Colonic mucosa (tissue), 4 donors: ENCODE measurements around the gene DDIT3. TPM values are rescaled to one million over a fixed set of nuclear protein-coding genes. Genes with fewer than 3 reads are reported as not detected.
"Not testable (repeated sequence)": the region's sequence is repeated elsewhere in the genome, so short reads cannot be mapped to it uniquely, and the experiment has no call there.

Experiments used
- DNase-seq: peaks from one replicate; pipeline ENCODE4 v3.0.0-alpha.2; 2020
- H3K27ac ChIP-seq: fragments of 200-600 bp; one replicate; pipeline ENCODE4 v1.8.0; 2021
- H3K27me3 ChIP-seq: fragments of 200-600 bp; one replicate; pipeline ENCODE4 v1.8.0; 2021
- H3K36me3 ChIP-seq: fragments of 200-600 bp; one replicate; pipeline ENCODE4 v1.8.0; 2021
- H3K4me1 ChIP-seq: fragments of 200-600 bp; one replicate; pipeline ENCODE4 v1.8.0; 2021; ENCODE audit warnings: mild to moderate bottlenecking
- H3K4me3 ChIP-seq: fragments of 200-600 bp; one replicate; pipeline ENCODE4 v1.8.0; 2021
- H3K9ac ChIP-seq, 2 donors: one replicate each; pipeline ENCODE4 v1.7.0; 2013; ENCODE audit warnings: control low read depth in 2 of 2, low read depth in 2 of 2, low read length in 2 of 2
- H3K9me3 ChIP-seq: fragments of 200-600 bp; one replicate; pipeline ENCODE4 v1.8.0; 2021
- intact Hi-C: fragments of 100-400 bp; cut with DNase I; formaldehyde crosslinking; loops from one replicate; pipeline ENCODE4 v1.14.1; 2022
- total RNA-seq, 2 donors: library from RNA; stranded (reverse); fragmentation: NEBNext Ultra II Directional in 1 of 2; extraction: Animal tissue kit (Norgen Biotek cat#: 25700) in 1 of 2; gene quantifications; one replicate each; pipeline ENCODE4 v1.2.1, GENCODE V29; 2021
- TF ChIP-seq, protein P1 (sequence below): fragments of 200-600 bp; IDR thresholded peaks from one replicate; pipeline ENCODE4 v1.8.0; 2022; ENCODE audit warnings: antibody characterized with exemption, mild to moderate bottlenecking
- donor health status: healthy.
- donor health status: DM: no; HTN: no; CAD: no.
- donor health status: DM: no; HTN: no; CAD: no.

The DDIT3 gene
- total RNA-seq, 2 donors from 2014 or later: 17.5 to 22.8 TPM

DNA sequence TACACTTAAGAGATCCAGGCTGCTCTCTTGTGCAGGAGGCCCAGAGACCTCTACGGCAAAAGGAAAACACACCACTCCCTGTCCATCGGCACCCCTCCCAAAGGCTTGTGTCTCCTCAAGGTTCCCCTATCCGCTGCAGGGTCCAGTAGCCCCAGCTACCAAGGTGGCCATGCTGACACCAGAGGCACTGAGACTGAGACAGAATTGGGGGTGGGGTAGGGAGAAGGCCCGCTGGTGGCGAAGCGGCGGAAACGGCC lies 590 bp downstream of the DDIT3 start:
- H3K4me1 ChIP-seq: peaks cover 32% of the 10 kb centered on the region
- peaks cover 18% of the 10 kb centered on the region for H3K36me3 ChIP-seq
- TF ChIP-seq, protein P1, sequence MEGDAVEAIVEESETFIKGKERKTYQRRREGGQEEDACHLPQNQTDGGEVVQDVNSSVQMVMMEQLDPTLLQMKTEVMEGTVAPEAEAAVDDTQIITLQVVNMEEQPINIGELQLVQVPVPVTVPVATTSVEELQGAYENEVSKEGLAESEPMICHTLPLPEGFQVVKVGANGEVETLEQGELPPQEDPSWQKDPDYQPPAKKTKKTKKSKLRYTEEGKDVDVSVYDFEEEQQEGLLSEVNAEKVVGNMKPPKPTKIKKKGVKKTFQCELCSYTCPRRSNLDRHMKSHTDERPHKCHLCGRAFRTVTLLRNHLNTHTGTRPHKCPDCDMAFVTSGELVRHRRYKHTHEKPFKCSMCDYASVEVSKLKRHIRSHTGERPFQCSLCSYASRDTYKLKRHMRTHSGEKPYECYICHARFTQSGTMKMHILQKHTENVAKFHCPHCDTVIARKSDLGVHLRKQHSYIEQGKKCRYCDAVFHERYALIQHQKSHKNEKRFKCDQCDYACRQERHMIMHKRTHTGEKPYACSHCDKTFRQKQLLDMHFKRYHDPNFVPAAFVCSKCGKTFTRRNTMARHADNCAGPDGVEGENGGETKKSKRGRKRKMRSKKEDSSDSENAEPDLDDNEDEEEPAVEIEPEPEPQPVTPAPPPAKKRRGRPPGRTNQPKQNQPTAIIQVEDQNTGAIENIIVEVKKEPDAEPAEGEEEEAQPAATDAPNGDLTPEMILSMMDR: no peak
- H3K27me3 ChIP-seq: no peaks in the 10 kb centered on the region
- H3K27ac ChIP-seq: peak overlapping the region; percentile 91
- no peak for DNase-seq
- H3K9ac ChIP-seq: peak overlapping the region; percentile 89 to 100
- no peaks in the 10 kb centered on the region for H3K9me3 ChIP-seq
- intact Hi-C loops: loop anchor here (5.0 kb wide), 1 partner anchor 328 kb away; the partner anchor contains the start of gene CTDSP2
- H3K4me3 ChIP-seq: peak overlapping the region; percentile 83

DNA sequence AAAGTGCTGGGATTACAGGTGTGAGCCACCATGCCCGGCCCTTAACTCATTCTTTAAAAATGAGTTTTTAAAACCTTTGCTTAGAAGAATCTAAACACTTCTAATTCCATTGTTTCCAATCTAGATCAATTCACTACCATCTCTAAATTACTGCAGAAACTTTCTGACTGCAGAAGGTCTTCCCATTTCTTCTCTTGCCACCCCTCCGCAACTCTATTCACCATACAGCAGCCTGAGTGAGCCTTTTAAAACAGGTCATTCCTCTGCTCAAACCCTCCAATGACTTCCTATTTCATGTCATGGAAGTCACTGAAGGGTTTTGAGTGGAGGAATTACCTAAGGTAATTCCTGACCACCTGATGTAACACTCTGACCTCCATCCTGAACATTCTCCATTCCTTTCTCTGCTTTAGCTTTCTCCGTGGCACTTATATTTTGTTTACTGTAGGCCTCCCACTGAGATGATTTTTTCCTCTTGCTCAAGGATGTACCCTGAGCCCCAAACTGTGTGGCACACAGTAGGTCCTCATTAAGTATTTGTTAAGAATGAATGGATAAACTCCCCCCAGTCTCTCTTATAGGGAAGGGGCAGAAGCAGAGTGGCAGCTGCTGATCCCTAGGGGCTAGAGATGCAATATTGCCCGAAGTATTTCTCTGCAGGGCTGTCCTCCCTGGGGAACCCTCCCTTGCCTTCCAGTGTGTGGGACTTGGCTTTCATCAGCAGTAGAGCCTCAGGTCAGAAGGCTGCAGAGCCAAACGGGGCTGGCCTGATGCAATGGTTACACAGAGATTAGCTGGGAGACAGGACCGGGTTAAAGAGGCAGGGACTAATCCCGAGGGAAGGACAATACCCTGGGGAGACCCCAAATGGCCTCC lies 1.2 kb downstream of the DDIT3 start:
- TF ChIP-seq, protein P1: no peak
- DNase-seq: peak; percentile 41
- Histone ChIP-seq H3K27me3 (no peaks in the 10 kb centered on the region), H3K9me3 (no peaks in the 10 kb centered on the region), H3K9ac (peak overlapping the region; percentile 89 to 100), H3K36me3 (peaks cover 23% of the 10 kb centered on the region), H3K4me1 (peaks cover 26% of the 10 kb centered on the region), H3K4me3 (peak overlapping the region; percentile 83), H3K27ac (peak overlapping the region; percentile 91)
- intact Hi-C loops: no loop called here

DNA sequence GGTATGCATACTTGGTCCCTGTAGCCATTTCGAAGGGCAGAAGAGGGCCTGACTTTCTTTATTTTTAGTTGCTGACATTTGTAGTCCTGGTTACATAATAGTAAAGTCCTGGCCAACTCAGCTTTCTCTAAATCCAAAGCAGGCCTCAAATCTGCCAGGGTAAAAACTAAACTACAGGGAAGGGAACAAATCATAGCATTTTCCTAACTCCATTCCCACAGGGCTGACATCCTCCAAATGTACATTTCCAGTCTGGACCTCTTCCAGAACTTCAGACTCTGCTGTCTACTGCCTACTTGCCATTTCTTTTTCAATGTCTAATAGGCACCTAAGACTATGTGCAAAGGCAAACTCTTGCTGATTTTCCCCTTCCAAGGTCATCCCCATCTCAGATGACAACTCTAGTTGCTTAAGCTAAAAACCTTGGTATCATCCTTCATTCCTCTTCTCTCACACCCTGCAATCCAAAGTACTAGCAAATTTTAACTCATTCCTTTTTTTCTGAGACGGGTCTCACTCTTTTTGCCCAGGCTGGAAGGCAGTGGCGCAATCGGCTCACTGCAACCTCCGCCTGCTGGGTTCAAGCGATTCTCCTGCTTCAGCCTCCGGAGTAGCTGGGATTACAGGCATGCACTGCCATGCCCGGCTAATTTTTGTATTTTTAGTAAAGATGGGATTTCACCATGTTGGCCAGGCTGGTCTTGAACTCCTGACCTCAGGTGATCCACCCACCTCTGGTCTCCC lies 2.0 kb downstream of the DDIT3 start:
- Histone ChIP-seq H3K9me3 (no peaks in the 10 kb centered on the region), H3K36me3 (peaks cover 23% of the 10 kb centered on the region), H3K27ac (no peak overlapping the region), H3K27me3 (no peaks in the 10 kb centered on the region), H3K9ac (no peak overlapping the region), H3K4me1 (peaks cover 19% of the 10 kb centered on the region), H3K4me3 (peak overlapping the region; percentile 83)
- TF ChIP-seq, protein P1: no peak
- no peak for DNase-seq
- intact Hi-C loops: no loop called here

DNA sequence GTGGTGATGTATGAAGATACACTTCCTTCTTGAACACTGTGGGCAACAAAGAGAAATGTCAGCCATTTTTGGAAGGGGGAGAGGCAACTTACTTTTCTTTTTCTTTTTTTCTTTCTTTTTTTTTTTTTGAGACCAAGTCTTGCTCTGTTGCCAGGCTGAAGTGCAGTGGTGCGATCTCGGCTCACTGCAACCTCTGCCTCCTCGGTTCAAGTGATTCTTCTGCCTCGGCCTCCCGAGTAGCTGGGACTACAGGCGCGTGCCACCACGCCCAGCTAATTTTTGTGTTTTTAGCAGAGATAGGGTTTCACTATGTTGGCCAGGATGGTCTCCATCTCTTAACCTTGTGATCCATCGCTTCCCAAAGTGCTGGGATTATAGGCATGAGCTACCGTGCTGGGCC lies 2.6 kb downstream of the DDIT3 start:
- H3K4me3 ChIP-seq, DNase-seq, H3K27ac ChIP-seq, intact Hi-C loops, H3K9me3 ChIP-seq, H3K9ac ChIP-seq, H3K27me3 ChIP-seq: not testable (repeated sequence)
- H3K4me1 ChIP-seq: peaks cover 19% of the 10 kb centered on the region
- H3K36me3 ChIP-seq: peaks cover 23% of the 10 kb centered on the region

DNA sequence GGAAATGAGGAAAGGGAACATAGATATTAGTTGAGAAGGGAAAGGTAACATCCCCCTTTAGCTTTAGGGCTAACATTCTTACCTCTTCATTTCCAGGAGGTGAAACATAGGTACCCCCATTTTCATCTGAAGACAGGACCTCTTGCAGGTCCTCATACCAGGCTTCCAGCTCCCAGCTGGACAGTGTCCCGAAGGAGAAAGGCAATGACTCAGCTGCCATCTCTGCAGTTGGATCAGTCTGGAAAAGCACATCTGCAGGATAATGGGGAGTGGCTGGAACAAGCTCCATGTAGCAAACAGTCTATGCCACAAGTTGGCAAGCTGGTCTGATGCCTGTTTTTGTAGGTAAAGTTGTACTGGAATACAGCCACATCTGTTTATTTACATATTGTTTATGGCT lies 3.1 kb downstream of the DDIT3 start:
- intact Hi-C loops: no loop called here
- Histone ChIP-seq H3K9ac (no peak overlapping the region), H3K27ac (no peak overlapping the region), H3K36me3 (peaks cover 23% of the 10 kb centered on the region), H3K27me3 (no peaks in the 10 kb centered on the region), H3K9me3 (no peaks in the 10 kb centered on the region), H3K4me1 (peaks cover 19% of the 10 kb centered on the region), H3K4me3 (no peak overlapping the region)
- TF ChIP-seq, protein P1: no peak
- DNase-seq: no peak
